Measurements from ENCODE around the gene TM9SF2. TPM values are rescaled to one million over a fixed set of nuclear protein-coding genes. Genes with fewer than 3 reads are reported as not detected.

TM9SF2 gene
- polyA plus RNA-seq, 3 donors = 54.0 to 255 (median 218) TPM

DNA sequence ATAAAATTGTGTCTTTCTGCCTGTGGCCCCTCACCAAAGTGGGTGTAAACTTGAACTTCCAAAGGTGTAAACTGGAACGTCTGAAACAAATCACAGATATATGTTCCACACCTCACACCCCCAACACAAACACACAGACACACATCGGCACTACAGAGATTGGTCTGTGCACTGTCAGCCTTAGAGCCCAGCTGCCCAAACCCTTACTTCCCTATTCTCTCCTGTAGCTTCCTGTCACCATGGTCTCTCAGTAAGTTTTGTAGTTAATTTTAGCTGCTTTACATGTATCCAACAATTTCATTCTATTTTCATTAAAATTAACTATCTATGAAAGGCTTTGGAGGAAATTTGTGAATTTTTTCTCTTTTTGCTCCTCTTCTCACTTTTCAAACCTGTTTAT is 5.4 kb downstream of the TM9SF2 start:
- Histone ChIP-seq H3K27ac (ENCODE audit: low read depth in 1 of 2, low read length in 2 of 2) (peak overlapping the region in 1 of 2 donors; percentile 75), H3K4me2 (replicated peaks; ENCODE audit: extremely low read depth, low read length, poor library complexity, severe bottlenecking) (peak overlapping the region; percentile 65), H3K36me3 (replicated peaks in 1 of 2; ENCODE audit: control insufficient read depth in 1 of 2, insufficient read depth in 2 of 2, low read length in 2 of 2) (peaks cover 3 to 24% of the 10 kb centered on the region in 2 donors), H3K79me2 (ENCODE audit: insufficient read depth, low read length) (peaks cover 100% of the 10 kb centered on the region), H3K4me1 (ENCODE audit: control insufficient read depth in 1 of 2, insufficient read depth in 2 of 2, low read length in 2 of 2) (peaks cover 51 to 69% of the 10 kb centered on the region in 2 donors), H3K27me3 (ENCODE audit: control insufficient read depth in 2 of 2, insufficient read depth in 2 of 2, low read length in 2 of 2) (no peaks in the 10 kb centered on the region), H3K9ac (ENCODE audit: insufficient read depth, low read length, poor library complexity, severe bottlenecking) (no peak overlapping the region), H3K4me3 (replicated peaks in 1 of 3; ENCODE audit: low read depth in 2 of 3, low read length in 3 of 3) (peak overlapping the region in 1 of 3 experiments; percentile 65), H3K9me3 (replicated peaks in 1 of 2; ENCODE audit: control insufficient read depth in 1 of 2, insufficient read depth in 1 of 2, low read length in 2 of 2) (no peaks in the 10 kb centered on the region), H4K20me1 (ENCODE audit: insufficient read depth, low read length) (peaks cover 85% of the 10 kb centered on the region), H2AFZ (ENCODE audit: insufficient read depth, low read depth, low read length, poor library complexity, severe bottlenecking) (no peak overlapping the region)
- peaks cover 77% of the 10 kb centered on the region for H3K4me1 Mint-ChIP-seq
- no peaks in the 10 kb centered on the region for H3K27me3 Mint-ChIP-seq (ENCODE audit: low read depth in 3 of 3)
- peaks cover 0 to 2% (median 0%) of the 10 kb centered on the region in 7 donors for H3K9me3 Mint-ChIP-seq
- peak overlapping the region in 1 of 2 donors; percentile 81 for H3K4me3 Mint-ChIP-seq
- WGBS (ENCODE audit: insufficient coverage) = 0% methylated on average over 1 of the region's 2 CpGs
- DNase-seq = peak; percentile 47 to 77 (median 72)
- TF ChIP-seq, protein P1, sequence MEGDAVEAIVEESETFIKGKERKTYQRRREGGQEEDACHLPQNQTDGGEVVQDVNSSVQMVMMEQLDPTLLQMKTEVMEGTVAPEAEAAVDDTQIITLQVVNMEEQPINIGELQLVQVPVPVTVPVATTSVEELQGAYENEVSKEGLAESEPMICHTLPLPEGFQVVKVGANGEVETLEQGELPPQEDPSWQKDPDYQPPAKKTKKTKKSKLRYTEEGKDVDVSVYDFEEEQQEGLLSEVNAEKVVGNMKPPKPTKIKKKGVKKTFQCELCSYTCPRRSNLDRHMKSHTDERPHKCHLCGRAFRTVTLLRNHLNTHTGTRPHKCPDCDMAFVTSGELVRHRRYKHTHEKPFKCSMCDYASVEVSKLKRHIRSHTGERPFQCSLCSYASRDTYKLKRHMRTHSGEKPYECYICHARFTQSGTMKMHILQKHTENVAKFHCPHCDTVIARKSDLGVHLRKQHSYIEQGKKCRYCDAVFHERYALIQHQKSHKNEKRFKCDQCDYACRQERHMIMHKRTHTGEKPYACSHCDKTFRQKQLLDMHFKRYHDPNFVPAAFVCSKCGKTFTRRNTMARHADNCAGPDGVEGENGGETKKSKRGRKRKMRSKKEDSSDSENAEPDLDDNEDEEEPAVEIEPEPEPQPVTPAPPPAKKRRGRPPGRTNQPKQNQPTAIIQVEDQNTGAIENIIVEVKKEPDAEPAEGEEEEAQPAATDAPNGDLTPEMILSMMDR (IDR thresholded peaks at IDR 0.05) = no peak
- intact Hi-C loops (cut with micrococcal nuclease) = loop anchor here in 1 of 2 donors (5.0 to 10.0 kb wide), 2 partner anchors 64 to 98 kb away; partner anchors contain the start of gene CLYBL
- H3K27ac Mint-ChIP-seq = peak overlapping the region; percentile 77 to 90 (median 86)
- H3K36me3 Mint-ChIP-seq = peaks cover 24% of the 10 kb centered on the region in 2 donors

- H3K4me1 ChIP-seq (ENCODE audit: control insufficient read depth in 1 of 2, insufficient read depth in 2 of 2, low read length in 2 of 2) = peaks cover 51 to 67% of the 10 kb centered on the region in 2 donors
- H3K4me3 ChIP-seq (replicated peaks in 1 of 3; ENCODE audit: low read depth in 2 of 3, low read length in 3 of 3) = peak overlapping the region in 1 of 3 experiments; percentile 65
- H3K9ac ChIP-seq (ENCODE audit: insufficient read depth, low read length, poor library complexity, severe bottlenecking) = no peak overlapping the region
- Mint-ChIP-seq H3K9me3 (peaks cover 0 to 2% (median 0%) of the 10 kb centered on the region in 7 donors), H3K4me3 (peak overlapping the region in 1 of 2 donors; percentile 55), H3K36me3 (peaks cover 24% of the 10 kb centered on the region in 2 donors), H3K27ac (peak overlapping the region; percentile 84 to 90 (median 88)), H3K27me3 (ENCODE audit: low read depth in 3 of 3) (no peaks in the 10 kb centered on the region), H3K4me1 (peaks cover 77% of the 10 kb centered on the region)
- H3K27me3 ChIP-seq (ENCODE audit: control insufficient read depth in 2 of 2, insufficient read depth in 2 of 2, low read length in 2 of 2) = no peaks in the 10 kb centered on the region
- no peak for DNase-seq
- no peak overlapping the region for H2AFZ ChIP-seq (ENCODE audit: insufficient read depth, low read depth, low read length, poor library complexity, severe bottlenecking)
- intact Hi-C loops (cut with micrococcal nuclease) = loop anchor here in 1 of 2 donors (5.0 to 10.0 kb wide), 2 partner anchors 65 to 98 kb away; partner anchors contain the start of gene CLYBL
- peaks cover 89% of the 10 kb centered on the region for H4K20me1 ChIP-seq (ENCODE audit: insufficient read depth, low read length)
- 80% methylated on average over 1 of the region's 3 CpGs for WGBS (ENCODE audit: insufficient coverage)
- H3K27ac ChIP-seq (ENCODE audit: low read depth in 1 of 2, low read length in 2 of 2) = peak overlapping the region; percentile 26 to 75
- TF ChIP-seq, protein P1 (IDR thresholded peaks at IDR 0.05) = no peak
- H3K79me2 ChIP-seq (ENCODE audit: insufficient read depth, low read length) = peaks cover 100% of the 10 kb centered on the region
- peaks cover 3 to 24% of the 10 kb centered on the region in 2 donors for H3K36me3 ChIP-seq (replicated peaks in 1 of 2; ENCODE audit: control insufficient read depth in 1 of 2, insufficient read depth in 2 of 2, low read length in 2 of 2)
- H3K4me2 ChIP-seq (replicated peaks; ENCODE audit: extremely low read depth, low read length, poor library complexity, severe bottlenecking) = peak overlapping the region; percentile 65
- no peaks in the 10 kb centered on the region for H3K9me3 ChIP-seq (replicated peaks in 1 of 2; ENCODE audit: control insufficient read depth in 1 of 2, insufficient read depth in 1 of 2, low read length in 2 of 2)
These were observed 5.8 kb downstream of the TM9SF2 start for GRCh38 chr13:99507054-99507453.

Measured in CD14-positive monocyte (primary cell).